Activated naive CD4-positive, alpha-beta T cell (primary cell): ENCODE data around the gene NISCH.

Experiments used
- DNase-seq, 4 experiments: peaks; one replicate each; lab custom pipeline; 2025; lab: John Stamatoyannopoulos, UW

Gene NISCH

DNA sequence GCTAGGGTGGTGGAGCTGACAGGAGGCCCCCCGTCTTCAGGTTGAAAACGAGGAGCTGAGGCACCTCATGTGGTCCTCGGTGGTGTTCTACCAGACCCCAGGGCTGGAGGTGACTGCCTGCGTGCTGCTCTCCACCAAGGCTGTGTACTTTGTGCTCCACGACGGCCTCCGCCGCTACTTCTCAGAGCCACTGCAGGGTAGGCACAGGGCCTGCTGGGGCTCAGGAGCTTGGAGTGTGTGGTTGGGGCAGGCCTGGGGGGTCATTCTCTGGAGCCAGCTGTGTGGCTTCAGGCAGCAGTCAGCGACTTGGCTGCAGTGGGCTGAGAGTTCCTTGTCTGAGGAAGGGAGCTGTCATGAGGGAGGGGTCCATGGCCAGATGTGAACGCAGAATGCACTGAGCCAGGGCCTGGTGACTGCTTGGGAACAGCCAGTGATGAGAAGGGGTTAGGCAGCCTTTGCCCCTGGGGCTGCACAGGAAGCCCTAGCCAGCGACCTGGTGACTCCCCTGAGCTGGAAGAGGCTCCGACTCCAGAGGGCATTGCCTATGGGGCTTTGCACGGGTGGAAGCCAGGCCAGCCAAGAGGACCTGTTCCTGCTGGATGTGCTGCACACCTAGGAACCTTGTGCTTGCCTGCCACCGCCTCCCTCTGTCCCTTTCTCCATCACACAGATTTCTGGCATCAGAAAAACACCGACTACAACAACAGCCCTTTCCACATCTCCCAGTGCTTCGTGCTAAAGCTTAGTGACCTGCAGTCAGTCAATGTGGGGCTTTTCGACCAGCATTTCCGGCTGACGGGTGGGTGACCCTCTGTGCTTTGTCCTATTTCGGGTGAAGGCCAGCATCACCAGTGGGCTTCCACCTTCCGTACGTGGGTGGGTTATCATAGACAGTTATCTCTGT is 34.9 kb downstream of the NISCH start:
- DNase-seq = no peak

DNA sequence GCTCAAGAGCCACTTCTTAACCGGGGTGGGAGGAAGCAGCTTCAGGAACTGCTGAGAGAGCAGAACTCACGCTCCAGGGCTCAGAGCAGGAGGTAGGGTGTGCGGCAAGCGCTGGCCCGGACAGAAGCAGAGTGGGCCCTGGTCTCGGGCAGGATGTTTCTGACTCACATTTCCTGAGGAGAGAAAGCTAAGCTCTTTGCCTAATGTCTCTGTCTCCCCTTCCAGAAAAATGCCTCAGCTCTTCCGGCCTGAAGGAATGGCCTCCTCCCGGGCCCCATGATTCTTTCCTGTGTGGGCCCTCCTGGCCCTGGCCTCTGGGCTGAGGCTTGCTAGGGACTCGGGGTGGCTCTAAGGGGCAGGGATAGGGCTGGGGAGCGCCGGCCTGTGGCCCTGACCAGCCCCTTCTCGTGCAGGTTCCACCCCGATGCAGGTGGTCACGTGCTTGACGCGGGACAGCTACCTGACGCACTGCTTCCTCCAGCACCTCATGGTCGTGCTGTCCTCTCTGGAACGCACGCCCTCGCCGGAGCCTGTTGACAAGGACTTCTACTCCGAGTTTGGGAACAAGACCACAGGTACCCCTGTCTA is 35.6 kb downstream of the NISCH start:
- no peak for DNase-seq

DNA sequence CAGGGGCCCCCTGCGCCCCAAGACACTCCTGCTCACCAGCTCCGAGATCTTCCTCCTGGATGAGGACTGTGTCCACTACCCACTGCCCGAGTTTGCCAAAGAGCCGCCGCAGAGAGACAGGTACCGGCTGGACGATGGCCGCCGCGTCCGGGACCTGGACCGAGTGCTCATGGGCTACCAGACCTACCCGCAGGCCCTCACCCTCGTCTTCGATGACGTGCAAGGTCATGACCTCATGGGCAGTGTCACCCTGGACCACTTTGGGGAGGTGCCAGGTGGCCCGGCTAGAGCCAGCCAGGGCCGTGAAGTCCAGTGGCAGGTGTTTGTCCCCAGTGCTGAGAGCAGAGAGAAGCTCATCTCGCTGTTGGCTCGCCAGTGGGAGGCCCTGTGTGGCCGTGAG is 36.7 kb downstream of the NISCH start:
- no peak for DNase-seq

DNA sequence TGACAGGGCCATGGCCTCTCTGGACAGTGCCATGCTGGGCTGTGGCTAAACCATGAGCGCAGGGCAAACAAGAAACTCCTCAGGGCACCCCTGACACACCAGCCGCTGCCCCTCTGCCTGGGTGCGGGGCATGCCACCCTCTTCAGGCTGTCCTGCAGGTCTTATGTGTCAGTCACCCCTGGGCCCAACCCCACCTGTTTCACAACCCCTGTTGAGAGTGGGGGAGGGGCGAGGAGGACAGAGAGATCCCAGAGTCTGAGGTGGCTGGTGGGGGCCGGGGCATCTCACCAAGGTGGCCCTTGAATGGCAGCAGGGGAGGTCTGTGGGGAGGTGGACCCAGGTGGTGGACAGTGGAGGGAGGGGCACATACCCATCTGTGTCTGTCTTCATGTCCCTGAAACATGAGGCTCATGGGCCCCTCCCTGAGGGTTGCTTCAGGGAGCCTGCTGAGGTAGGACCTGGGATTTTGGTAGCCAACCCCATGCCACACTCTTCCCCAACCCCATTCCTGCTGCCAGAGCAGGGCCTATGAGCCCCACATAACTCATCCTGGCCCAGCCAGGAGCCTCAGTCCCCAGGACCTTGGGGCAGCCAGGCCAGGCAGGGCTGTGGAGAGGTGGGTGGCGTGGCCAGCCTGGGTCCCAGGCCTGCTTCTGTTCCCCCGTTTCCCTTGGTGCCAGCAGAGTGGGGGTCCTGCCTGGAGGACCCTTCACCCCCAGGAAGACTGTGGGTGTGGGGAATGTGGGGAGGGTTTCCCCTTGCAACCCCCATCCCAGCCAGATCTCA is 38.0 kb downstream of the NISCH start:
- no peak for DNase-seq

DNA sequence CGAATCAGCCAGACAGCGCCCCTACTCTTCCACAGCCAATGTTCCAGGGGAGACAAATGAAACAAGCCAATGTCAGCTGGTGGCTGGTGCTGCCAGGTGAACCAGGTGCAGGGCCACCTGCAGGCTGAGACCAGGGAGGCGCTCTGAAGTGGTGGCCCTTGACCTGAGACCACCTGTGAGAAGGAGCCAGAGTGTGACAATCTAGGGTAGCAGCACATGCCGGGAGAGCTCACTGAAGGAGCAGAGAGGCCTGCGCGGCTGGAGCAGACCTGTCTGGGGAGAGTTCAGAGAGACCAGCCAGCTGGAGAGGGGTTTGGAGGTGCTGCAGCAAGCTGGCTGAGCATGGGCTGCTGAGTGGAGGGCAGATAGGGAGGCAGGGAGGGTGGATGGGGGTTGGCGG is 39.0 kb downstream of the NISCH start:
- DNase-seq = no peak

DNA sequence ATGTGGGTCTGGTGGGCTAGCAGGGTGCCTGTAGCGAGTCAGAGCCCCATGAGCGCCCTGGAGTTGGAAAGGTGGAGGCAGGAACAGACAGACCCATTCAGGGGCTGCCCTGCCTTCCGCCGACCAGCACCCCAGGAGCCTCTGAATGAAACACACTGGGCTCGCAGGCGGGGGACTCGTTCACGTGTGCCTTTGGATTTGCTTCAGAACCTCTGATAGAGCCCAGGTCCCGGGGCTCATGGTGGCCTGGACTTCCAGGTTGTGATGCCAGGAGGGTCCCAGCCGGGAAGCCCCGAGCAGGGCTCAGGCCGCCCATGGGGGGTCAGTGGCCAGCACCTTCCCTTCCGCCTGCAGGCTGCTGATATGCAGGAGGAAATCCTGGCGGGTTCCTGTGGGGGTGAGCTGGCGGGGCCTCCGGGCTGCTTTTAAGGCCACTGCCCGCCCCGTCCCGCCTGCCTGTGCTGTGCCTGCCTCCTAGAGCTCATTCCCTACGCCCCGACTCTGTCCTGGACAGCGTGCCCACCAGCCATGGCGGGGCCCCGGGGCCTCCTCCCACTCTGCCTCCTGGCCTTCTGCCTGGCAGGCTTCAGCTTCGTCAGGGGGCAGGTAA is 39.6 kb downstream of the NISCH start, which contains the start of gene STAB1:
TSS of gene STAB1 (plus strand) at position 453 of the 610 bp plus-strand sequence. CDS start at position 529, 76 bp downstream.
- DNase-seq = no peak

DNA sequence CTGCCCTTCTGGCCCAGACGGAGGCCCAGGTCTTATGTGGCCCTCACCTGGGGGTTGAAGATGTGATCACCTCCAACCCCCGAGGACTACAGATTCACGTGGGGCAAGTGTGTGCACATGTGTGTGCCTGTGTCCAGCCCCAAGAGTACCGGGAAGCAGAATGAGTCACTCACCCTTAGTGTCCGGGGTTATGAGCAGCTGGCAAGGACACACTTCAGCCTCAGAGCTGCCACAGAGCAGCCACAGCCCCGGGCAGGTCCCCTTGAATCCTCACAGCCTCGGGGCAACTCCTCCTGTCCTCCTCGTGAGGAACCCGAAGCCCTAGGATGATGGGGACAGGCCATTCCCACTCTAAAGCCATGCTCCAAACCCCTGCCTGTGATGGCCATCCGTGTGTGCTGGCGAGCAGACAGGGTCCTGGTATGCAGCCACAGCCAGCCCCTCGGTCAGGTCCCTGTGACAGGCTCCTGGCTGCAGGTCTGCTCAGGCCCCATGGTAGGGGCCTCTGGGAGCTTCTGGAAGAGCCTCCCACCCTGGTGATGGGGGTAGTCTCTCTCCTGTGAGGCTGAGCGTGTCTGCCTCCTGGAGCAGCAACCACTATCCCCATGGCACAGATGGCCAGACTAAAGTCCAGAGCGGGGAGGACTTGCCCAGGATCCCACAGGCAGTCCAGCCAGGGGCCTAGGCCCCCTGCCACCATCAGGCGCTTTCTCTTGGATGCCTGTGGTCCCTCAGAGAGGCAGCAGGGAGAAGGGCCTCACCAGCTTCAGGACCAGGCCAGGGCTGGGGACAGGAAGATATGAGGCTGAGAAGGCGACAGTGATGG is 40.6 kb downstream of the NISCH start:
- no peak for DNase-seq

DNA sequence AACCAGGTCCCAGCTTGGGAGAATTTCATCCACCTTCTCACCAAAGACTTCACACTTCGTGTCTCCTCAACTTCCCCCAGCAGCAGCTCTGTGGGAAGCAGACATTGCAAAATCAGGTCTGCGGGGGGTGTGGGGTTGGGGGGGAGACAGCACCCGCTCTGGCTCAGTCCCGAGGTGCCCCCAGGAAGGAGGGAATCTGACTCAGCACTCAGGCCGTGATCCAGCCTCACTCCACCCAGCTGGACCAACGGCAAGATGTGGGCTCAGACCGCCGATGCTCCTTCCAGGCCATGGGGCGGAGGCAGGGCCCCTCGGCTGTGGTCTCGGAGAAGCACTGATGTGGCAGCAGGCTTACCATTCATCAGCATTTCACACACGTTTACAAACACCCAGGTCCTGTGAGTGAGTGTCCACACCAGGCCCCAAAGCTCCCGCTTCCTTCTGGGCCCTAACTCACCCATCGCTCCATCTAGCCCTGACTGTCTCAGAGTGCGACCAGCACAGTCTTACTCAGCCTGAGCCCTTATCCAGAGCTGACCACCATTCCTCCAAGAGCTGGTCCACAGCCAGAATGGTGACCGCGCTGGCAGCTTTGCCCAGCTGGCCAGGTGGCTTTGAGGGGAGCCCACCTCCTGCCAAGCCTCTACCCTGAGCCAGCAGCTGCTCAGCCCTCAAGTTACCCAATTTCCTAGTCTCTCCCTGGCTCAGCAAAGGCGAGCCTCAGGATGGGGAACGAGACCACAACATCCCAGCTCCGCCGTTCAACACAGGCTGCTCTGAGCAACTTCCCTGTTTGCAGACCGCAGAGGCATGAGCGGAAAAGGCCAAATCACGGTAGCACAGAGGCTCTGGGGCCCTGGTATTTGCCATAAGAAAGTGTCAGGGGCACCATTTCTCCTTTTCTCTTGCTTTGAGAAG is 43.0 kb downstream of the NISCH start:
- no peak for DNase-seq

DNA sequence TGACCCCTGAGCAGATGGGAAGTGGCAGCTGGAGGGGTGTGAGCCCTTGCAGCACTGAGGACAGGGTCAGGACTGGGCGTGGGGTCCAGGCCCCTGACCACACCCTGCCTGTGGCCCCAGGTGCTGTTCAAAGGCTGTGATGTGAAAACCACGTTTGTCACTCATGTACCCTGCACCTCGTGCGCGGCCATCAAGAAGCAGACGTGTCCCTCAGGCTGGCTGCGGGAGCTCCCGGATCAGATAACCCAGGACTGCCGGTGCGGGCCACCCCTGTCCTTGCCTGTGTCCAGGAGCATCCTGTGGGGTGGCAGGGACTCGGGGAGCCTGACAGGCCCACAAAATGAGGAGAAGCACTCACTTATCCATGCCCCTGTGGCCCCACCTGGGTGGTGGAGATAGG is 45.6 kb downstream of the NISCH start:
- DNase-seq = no peak

DNA sequence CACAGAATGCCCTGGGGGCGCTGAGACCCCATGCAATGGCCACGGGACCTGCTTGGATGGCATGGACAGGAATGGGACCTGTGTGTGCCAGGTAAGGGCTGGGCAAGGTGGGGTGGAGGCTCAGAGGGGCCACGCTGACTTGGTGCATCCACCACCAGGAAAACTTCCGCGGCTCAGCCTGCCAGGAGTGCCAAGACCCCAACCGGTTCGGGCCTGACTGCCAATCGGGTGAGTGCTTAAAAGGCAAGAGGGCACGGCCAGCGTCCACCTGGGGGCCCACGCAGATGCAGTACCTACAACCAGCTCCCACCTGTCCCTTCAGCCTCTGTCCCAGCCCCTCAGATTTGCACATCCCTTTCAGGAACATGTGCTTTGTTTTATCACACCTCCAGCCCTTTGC is 46.6 kb downstream of the NISCH start:
- no peak for DNase-seq

DNA sequence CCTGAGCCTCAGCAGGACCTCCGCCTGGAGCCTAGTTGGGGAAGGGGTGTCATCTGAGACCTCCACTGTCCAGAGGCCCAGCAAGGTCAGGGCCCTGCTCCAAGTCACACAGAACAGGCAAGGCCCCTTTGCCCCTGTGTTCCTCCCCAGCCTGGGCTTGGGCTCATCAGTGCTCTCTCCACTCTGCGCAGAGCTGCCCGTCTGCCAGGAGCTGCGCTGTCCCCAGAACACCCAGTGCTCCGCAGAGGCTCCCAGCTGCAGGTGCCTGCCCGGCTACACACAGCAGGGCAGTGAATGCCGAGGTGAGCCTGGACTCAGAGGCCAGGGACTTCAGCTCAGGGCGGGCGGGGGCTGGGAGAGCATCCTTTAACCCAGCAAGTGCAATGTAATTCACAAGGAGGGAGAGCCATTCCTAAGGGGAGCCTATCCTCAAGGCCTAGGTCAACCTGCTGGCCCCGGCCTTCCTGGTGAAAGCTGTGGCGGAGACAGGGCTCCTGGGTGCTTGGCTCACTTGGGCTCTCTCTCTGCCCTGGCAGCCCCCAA is 47.5 kb downstream of the NISCH start:
- no peak for DNase-seq

DNA sequence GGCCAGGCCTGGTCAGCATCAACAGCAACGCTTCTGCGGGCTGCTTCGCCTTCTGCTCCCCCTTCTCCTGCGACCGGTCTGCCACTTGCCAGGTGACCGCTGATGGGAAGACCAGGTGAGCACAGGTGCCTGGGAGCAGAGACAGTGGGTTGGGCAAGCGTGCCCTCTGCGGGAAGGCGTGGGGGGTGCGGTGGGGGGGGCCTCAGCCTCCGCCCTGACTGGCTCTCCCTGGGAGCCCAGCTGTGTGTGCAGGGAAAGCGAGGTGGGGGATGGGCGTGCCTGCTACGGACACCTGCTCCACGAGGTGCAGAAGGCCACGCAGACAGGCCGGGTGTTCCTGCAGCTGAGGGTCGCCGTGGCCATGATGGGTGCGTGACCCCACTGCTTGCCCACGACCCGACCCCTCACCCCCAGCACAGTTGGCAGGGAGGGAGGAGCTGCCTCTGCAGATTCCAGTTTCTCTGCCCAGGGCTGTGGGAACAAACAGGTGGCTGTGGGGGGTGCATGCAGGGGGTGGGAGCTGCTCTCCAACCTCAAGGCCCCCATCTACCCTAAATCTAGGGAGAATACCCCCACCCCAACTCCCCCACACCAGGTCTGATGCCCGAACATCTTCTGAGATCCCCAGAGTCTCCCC is 48.5 kb downstream of the NISCH start:
- DNase-seq = no peak

DNA sequence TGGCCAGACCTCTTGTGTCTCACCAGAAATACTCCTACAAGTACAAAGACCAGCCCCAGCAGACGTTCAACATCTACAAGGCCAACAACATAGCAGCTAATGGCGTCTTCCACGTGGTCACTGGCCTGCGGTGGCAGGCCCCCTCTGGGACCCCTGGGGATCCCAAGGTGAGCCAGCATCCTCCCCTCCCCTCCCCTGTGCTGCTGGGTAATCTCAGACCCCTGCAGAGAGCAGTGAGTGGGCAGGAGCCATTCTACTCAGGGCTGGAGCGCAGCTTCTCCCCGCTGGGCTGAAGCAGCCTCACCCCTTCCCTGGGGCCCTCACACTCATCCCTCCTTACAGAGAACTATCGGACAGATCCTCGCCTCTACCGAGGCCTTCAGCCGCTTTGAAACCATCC is 49.6 kb downstream of the NISCH start:
- DNase-seq = no peak

DNA sequence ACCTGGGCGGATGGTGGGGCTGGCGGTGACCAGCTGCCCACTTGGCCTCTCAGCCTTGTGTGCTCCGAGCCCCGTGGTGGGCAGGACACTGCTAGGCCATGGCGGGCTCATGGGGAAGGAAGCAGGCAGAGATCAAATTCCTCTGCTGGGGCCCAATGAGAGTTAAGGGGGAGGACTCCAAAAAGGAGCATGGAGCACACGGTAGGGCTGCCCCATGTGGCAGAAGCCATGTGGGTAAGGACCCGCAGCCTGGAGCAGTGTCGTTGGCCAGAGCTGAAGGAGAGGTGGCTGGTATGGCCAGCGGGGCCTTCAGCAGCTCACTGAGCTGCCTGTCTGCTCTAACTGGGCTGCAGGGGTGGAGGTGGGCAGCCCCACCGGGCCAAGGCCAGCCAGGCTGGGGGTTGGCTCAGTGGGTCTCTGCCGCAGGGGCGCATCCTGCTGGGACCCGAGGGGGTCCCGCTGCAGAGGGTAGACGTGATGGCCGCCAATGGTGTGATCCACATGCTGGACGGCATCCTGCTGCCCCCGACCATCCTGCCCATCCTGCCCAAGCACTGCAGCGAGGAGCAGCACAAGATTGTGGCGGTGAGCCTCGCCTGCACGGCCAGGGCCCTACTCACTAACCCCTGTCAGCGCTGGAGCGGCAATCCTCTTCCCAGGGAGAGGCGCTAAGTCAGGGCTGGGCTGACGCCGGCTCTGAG is 51.0 kb downstream of the NISCH start:
- no peak for DNase-seq

DNA sequence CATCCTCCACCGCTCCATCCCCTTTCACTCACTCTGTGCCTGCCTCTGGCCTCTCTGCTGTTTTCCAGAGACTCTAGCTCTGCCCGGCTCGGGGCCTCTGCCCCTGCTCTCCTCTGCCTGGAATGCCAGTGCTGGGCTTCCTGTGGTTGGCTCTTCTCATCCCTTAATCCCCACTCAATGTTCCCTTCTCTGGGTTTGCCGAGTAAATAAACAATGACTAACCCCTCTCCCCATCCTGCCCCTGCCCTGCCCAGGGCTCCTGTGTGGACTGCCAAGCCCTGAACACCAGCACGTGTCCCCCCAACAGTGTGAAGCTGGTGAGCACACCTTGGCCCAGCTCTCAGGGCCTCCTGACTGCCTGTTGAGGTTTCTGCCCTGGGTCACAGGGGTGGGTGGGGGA is 52.0 kb downstream of the NISCH start:
- DNase-seq = no peak

DNA sequence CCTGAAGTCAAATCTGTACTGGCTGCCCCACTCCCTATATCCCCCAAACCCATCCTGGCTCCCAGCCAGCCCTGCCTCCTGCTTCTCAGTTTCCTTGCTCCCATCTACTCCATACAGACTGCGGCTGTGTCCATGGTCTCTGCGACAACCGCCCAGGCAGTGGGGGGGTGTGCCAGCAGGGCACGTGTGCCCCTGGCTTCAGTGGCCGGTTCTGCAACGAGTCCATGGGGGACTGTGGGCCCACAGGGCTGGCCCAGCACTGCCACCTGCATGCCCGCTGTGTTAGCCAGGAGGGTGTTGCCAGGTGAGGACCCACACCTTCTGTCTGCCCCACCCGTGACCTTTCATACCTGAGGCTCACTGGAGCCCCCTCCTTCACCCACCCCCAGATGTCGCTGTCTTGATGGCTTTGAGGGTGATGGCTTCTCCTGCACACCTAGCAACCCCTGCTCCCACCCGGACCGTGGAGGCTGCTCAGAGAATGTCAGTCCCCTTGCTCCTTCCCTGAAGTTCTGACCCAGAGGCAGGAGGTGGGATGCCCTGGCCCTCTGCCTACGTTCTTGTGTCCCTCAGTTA is 54.4 kb downstream of the NISCH start:
- DNase-seq = no peak

DNA sequence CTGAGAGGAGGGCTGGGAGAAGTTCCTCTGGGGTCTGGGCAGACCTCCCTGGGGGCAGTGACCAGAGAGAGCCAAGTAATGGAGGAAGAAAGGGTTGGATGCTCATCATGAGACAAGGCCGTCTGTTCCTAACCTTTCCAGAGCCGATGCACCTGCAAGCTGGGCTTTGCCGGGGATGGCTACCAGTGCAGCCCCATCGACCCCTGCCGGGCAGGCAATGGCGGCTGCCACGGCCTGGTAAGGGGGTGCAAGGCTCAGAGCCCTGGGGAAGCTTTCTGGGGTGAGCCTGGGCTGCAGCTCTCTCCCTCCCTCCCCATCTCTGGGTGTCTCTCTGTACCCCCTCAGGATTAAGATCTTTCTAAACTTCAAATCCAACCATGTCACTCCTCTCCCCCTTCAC is 56.1 kb downstream of the NISCH start:
- DNase-seq = no peak

DNA sequence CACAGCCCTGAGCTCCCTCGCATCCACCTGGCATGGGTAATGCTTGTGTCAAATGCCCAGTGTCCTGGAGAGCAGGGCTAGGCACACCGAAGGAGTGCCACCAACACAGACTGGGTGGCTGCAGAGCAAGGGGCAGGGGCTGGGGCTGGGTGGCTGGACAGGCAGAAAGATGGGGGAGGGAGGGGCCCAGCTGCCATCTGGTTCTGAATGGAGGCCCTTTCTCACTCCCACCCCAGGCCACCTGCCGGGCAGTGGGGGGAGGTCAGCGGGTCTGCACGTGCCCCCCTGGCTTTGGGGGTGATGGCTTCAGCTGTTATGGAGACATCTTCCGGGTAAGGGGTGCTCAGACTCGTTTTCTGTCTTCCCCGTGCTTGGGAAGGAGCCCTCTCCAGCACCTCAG is 56.7 kb downstream of the NISCH start:
- no peak for DNase-seq

DNA sequence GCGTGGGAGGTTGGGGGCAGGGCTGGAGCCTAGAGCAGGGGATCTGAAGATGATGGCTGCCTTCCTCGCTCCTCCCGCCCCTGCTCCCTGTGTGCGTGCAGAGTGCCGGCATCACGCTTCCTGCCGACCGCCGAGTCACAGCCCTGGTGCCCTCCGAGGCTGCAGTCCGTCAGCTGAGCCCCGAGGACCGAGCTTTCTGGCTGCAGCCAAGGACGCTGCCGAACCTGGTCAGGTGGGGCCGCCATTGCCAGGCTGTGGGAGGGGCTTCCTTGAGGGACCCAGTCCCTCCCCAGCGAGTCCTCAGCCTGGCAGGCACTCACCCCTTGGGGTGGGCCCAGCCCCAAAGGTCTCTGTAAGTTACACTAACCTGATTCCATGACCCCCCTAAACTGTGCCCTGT is 57.3 kb downstream of the NISCH start:
- DNase-seq = no peak
